GM21723 (cell line): ENCODE measurements around the gene DLX4.

Source experiments
- ATAC-seq: cut with Tn5 transposase; IDR thresholded peaks from one replicate; pipeline ENCODE4 v1.9.1; 2021; ENCODE audit warnings: mild to moderate bottlenecking, moderate library complexity; ENCODE audit not compliant: unreplicated experiment

The DLX4 gene

GRCh38 chr17:49986396-49987289 lies 17.7 kb downstream of the DLX4 start:
- ATAC-seq, result no peak

- no peak for ATAC-seq
These were observed 18.2 kb downstream of the DLX4 start for GRCh38 chr17:49987290-49987585.

DNA sequence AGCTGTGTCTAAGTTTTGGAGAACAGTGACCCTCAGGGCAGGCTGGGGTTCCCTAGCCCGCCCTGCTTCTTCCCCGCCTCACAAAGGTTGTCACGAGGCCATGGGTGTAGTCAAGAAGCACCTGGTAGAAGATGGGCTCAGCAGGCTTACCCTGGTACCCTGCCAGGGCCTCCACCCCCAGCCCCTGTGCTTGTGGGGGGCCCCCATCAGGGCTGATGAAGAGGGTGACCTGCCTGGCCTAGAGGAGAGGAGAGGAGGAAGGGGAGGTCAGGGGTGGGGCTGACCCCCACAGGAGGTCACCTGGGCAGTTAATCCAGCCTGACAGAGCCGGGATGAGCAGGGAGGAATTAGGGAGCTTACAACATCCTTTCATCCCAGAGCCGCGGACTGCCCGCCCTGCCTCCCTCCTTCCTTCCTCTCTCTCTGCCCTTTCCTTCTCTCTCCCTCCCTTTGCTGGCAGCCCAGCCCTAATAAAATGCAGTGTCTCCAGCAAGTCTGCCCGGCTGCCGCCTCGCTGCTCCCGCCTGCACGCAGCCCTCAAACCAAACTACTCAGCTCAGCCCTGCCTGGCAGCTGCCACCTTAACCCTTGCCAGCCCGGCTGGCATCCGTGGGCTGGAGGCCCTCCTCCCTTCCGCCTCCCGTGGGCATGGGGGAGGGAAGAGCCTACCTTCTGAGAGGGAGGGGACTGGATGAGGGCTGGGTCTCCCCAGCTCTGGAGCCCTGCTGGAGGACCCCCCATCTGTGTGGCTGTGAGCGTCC lies 18.9 kb downstream of the DLX4 start:
- no peak for ATAC-seq

- ATAC-seq, result no peak
These were observed 20.5 kb downstream of the DLX4 start for GRCh38 chr17:49989518-49989880.

DNA sequence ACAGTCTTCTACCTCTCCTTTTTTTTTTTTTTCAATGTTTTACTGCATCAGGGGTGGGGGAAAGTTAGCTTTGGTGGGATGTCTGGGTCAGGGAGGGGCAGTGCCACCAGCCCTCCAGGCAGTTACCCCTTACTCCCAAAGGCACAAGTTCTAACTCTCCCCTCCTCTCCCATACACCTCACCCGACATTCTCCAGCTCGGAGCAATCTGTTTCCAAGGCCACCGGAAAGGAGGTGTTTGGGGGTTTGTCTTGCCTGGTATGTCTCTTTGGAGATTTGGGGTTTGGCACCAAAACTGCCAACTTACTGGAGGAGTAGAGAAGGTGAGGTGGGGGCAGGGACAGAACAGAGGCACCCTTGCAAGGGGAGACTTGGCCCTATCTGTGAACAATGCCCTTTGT lies 21.3 kb downstream of the DLX4 start:
- ATAC-seq, result no peak

GRCh38 chr17:49990921-49991320 lies 21.9 kb downstream of the DLX4 start:
- ATAC-seq, result no peak

DNA sequence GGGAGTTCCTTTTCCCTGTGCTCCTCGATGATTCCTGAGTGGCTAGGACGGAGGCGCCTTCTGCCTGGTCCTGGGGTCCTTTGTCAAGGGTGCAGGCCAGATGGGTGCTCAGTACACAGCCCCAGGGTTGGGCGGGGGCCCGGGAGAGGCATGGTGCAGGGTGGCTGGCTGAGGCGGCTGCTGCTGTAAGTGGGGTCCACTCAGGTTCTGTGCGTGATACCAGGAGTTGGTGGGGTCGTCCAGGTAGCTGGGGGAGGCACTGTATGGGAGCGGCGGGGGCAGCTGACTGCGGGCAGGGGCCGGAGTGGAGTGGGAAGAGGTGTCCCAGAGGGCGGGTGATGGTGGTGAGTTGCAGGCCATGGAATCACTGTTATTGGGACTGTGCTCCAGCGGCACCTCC lies 22.4 kb downstream of the DLX4 start:
- no peak for ATAC-seq

- no peak for ATAC-seq
These were observed 23.4 kb downstream of the DLX4 start for GRCh38 chr17:49992191-49992932.

DNA sequence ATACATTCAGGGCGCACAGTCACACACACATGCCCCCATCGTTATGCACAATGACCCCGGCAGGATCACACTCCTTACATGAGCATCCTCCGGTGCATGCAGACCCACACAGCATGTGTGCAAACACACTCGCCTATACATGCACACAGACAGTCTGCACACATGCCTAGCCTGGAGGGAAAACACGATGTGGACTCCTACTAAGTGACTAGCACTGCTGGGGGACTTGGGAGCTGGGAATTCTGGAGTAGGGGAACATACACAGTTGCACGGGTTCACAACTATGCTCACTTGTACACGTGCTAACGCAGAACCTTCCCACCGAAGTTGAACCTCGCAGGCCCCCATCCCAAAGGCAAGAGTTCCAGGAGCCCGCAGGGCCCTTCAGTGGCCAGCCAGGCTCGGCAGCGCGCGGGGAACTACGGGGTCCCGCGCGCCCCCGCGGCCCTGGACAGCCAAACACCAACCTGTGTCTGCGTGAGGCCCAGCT lies 24.0 kb downstream of the DLX4 start:
- ATAC-seq, result no peak

DNA sequence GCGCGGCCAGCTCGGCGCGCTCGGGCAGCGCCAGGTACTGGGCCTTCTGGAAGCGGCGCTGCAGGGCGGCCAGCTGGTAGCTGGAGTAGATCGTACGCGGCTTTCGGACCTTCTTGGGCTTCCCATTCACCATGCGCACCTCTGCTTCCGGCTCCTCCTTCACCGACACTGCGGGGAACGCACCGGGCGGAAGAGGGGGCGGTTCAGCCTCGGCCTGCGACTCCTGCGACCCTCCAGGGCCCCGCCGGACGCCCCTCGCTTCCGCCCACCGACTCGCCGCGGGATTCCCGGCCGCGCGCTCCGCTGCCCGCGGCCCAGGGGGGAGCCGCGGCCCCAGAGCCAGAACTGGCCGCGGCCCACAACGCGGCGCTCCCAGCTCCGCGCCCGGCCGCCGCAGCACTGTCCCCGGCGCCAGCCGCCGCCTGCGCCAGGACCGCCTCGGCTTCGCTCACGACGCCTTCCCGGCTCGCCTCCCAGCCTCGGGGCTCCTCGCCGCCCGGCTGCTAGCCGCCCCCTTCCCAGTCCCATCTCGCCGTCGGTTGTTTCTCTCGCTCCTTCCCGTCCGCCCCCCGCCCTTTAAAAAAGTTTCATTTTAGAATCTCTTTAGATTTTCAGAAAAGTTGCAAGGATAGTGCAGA lies 24.6 kb downstream of the DLX4 start:
- no peak for ATAC-seq

DNA sequence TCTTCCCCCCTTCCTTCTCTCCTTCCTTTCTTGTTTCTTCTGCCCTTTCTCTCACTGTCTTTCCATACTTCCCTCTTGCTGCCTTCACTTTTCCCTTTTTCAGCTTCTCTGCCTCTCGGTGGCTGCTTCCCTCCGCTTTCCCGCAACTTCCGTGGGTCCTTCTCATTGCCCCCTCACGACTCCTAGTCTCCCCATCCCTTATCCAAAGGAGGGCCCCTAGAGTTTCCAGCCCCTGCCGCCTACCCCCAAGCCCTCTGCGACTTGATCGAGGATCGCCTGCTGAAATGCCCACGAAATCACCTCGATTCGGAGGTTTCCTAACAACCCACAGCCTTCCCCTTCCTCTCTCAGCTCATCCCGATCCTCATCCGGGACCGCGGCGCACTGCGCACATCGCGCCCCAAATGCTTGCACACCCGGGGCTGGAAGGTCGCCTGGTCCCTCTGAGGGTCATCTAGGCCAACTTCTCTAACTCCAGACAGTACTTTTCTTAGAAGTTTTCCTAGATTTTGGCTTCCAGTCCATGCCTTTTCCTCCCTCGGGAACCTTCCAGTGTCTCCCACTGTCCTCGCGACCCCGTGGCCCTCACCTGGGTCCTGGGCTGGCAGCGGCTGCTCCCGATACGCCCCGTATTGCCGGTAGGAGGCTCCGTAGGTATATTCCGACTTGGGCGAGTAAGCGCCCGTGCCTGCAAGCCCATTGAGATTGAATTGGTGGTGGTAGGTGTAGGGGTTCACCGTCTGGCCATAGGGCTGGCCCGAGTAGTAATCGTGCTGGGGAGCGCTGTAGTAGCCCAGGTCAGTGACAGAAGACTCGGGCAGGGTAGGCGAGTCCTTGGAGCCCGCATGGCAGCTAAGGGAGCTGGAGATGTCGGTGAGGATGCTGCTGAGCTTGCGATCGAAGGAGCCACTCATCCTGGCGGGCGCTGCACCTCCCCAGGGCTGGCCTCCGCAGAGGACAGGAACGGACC lies 25.4 kb downstream of the DLX4 start:
- no peak for ATAC-seq

DNA sequence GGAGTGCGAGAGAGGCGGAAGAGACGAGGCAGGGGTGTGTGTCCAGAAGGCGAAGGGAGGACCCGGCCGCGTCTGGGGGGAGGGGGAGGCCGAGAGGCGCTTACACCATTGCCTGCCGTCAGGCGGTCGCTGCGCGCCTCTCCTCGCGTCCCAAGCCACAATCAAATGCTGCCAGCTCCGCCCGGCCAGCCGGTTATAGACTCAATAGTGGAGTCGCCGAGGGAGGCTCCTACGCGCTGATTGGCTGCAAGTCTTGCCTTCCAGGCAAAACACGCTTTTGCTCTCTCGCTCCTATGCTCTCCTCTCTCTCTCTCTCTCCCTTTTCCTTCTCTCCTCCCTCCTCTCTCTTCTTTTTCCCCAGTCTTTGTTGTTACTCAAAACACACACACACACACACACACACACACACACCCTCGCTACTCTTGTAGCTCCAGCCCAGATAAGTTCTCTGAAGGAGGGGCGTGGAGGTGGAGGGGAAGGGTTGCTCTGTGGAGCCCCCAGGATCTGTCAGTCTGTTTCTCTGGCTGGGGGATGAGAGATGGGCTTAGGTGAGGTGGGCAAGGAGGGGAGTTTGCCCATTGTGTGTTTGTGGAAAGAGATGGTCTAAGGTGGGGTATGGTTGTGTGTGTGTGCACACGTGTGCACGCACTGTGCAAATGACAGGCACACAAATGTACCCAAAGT lies 26.2 kb downstream of the DLX4 start, which contains the start of gene DLX3:
Gene DLX3, minus strand, starts transcription at position 170 of the 684 bp plus-strand sequence. CDS start 226 bp downstream, outside the sequence.
- no peak for ATAC-seq

DNA sequence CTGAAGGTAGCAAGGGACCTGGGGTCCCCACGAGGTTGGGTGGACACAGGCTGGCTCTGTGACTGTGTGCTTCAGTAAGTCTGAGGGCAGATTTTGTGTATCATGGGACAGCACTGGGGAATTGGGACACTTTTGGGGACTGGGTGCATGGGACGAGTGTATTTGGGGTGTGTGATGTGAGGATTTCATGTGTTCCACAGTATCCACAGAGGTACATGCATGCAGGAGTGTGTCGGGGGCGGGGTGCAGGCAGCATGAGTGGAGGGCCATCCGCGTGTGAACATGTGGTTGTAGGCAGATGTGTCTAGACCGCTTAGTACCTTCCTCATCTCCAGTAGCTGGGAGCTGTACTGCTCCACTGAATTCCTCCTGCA lies 27.1 kb downstream of the DLX4 start:
- ATAC-seq, result no peak

- no peak for ATAC-seq
These were observed 27.7 kb downstream of the DLX4 start for GRCh38 chr17:49996495-49997300.

DNA sequence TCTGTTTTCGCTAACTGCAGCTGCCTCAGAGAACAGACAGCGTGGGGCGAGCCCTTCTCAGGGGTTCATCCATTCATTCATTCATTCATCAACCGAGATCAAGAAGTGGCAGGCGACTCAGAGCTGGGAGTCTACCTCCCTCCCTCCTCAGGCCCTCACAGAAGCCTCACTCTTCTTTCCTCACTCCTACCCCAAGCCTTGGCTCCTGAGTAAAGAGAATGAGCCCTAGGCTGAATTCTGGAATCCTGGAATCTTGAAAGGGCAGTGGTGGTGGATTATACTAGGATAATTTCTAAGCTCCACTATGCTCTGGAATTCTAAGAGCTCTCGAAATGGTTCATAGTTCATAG lies 28.3 kb downstream of the DLX4 start:
- ATAC-seq, result no peak

GRCh38 chr17:49997773-49998703 lies 29.0 kb downstream of the DLX4 start:
- no peak for ATAC-seq

- no peak for ATAC-seq
These were observed 30.0 kb downstream of the DLX4 start for GRCh38 chr17:49998836-49999511.
